Liver (tissue), 9 donors: ENCODE measurements around the gene BHLHE40. TPM values are rescaled to one million over a fixed set of nuclear protein-coding genes. Genes with fewer than 3 reads are reported as not detected.

Source experiments
- DNase-seq: peaks from one replicate; pipeline ENCODE4 v3.0.0-alpha.2; 2017; ENCODE audit warnings: low spot score
- H3K27ac ChIP-seq, 2 donors: one replicate each; pipeline ENCODE4 v1.7.0; 2013; ENCODE audit warnings: inconsistent platforms in 2 of 2, low read length in 2 of 2, control low read depth in 1 of 2, low read depth in 1 of 2, mild to moderate bottlenecking in 1 of 2
- H3K27me3 ChIP-seq, 4 donors: one replicate each; pipeline versions ENCODE4 v1.6.1 to v1.7.0; 2013; ENCODE audit warnings: low read length in 3 of 4, inconsistent platforms in 1 of 4, mild to moderate bottlenecking in 1 of 4, moderate library complexity in 1 of 4; ENCODE audit not compliant: control insufficient read depth in 4 of 4, insufficient read depth in 4 of 4
- H3K36me3 ChIP-seq, 4 donors: one replicate each; pipeline versions ENCODE4 v1.6.1 to v1.7.0; 2013; ENCODE audit warnings: low read length in 3 of 4, mild to moderate bottlenecking in 3 of 4, low read depth in 1 of 4, moderate library complexity in 1 of 4; ENCODE audit not compliant: control insufficient read depth in 4 of 4, insufficient read depth in 3 of 4
- H3K4me1 ChIP-seq, 4 donors: one replicate each; pipeline versions ENCODE4 v1.6.1 to v1.7.0; 2013; ENCODE audit warnings: low read length in 3 of 4, mild to moderate bottlenecking in 3 of 4, moderate library complexity in 1 of 4; ENCODE audit not compliant: control insufficient read depth in 4 of 4, insufficient read depth in 4 of 4
- H3K4me3 ChIP-seq, 3 donors: one replicate each; pipeline versions ENCODE4 v1.6.1 to v1.7.0; 2013; ENCODE audit warnings: low read length in 3 of 3, control low read depth in 1 of 3, low read depth in 1 of 3, mild to moderate bottlenecking in 1 of 3
- H3K9ac ChIP-seq, 2 donors: one replicate each; pipeline ENCODE4 v1.7.0; 2013; ENCODE audit warnings: low read length in 2 of 2, mild to moderate bottlenecking in 2 of 2, moderate library complexity in 2 of 2, control low read depth in 1 of 2, low read depth in 1 of 2
- H3K9me3 ChIP-seq, 4 donors: one replicate each; pipeline versions ENCODE4 v1.6.1 to v1.7.0; 2013; ENCODE audit warnings: low read length in 3 of 4; ENCODE audit not compliant: control insufficient read depth in 4 of 4
- ATF3 ChIP-seq: IDR thresholded peaks from 2 replicates; pipeline ENCODE4 v1.6.1; 2016; ENCODE audit warnings: antibody characterized with exemption
- EGR1 ChIP-seq, 2 donors: IDR thresholded peaks; 2 replicates each; pipeline ENCODE4 v1.6.1; 2016 to 2018; ENCODE audit warnings: antibody characterized with exemption in 2 of 2, low read depth in 2 of 2
- FOXA1 ChIP-seq: IDR thresholded peaks from 2 replicates; pipeline ENCODE4 v1.6.1; 2016; ENCODE audit warnings: antibody characterized with exemption
- FOXA2 ChIP-seq: IDR thresholded peaks from 2 replicates; pipeline ENCODE4 v1.6.1; 2016; ENCODE audit warnings: antibody characterized with exemption
- GABPA ChIP-seq, 2 donors: IDR thresholded peaks in 1 of 2; conservative IDR thresholded peaks in 1 of 2; 2 replicates each; pipeline ENCODE4 v1.6.1; 2016; ENCODE audit warnings: antibody characterized with exemption in 2 of 2, mild to moderate bottlenecking in 1 of 2, moderate library complexity in 1 of 2
- HNF4A ChIP-seq, 2 donors: conservative IDR thresholded peaks; 2 replicates each; pipeline ENCODE4 v1.6.1; 2016; ENCODE audit warnings: antibody characterized with exemption in 2 of 2, mild to moderate bottlenecking in 2 of 2
- HNF4G ChIP-seq: IDR thresholded peaks from 2 replicates; pipeline ENCODE4 v1.6.1; 2016; ENCODE audit warnings: antibody characterized with exemption
- JUND ChIP-seq, 2 donors: IDR thresholded peaks; 2 replicates each; pipeline ENCODE4 v1.6.1; 2016; ENCODE audit warnings: antibody characterized with exemption in 2 of 2
- MAX ChIP-seq: IDR thresholded peaks from 2 replicates; pipeline ENCODE4 v1.6.1; 2016; ENCODE audit warnings: antibody characterized with exemption
- NR2F2 ChIP-seq: IDR thresholded peaks from 2 replicates; pipeline ENCODE4 v1.6.1; 2016; ENCODE audit warnings: antibody characterized with exemption
- RAD21 ChIP-seq, 2 donors: IDR thresholded peaks; 2 replicates each; pipeline ENCODE4 v1.6.1; 2016; ENCODE audit warnings: antibody characterized with exemption in 2 of 2, mild to moderate bottlenecking in 2 of 2
- SP1 ChIP-seq: IDR thresholded peaks from 2 replicates; pipeline ENCODE4 v1.6.1; 2018; ENCODE audit warnings: antibody characterized with exemption, mild to moderate bottlenecking
- TAF1 ChIP-seq: conservative IDR thresholded peaks from 2 replicates; pipeline ENCODE4 v1.6.1; 2016; ENCODE audit warnings: antibody characterized with exemption, mild to moderate bottlenecking
- YY1 ChIP-seq: IDR thresholded peaks from 2 replicates; pipeline ENCODE4 v1.6.1; 2016; ENCODE audit warnings: antibody characterized with exemption, mild to moderate bottlenecking
- WGBS: extraction: QIAGEN DNeasy Blood & Tissue Kit; methylation state at CpG from one replicate; pipeline ENCODE4 v1.1.7; 2013; 5-methylcytosine and 5-hydroxymethylcytosine counted together
- polyA plus RNA-seq, 2 donors: library from polyadenylated mRNA; stranded (reverse) in 1 of 2; unstranded in 1 of 2; fragments of 200-250 nt in 1 of 2; fragments of >200 nt in 1 of 2; fragmentation: Nextera tagmentation in 1 of 2; extraction: Ambion mirVana in 1 of 2; gene quantifications; one replicate each; pipeline versions ENCODE4 v1.2.1 to v1.2.3, GENCODE V29; 2013 to 2015
- total RNA-seq, 2 donors: library from RNA; depleted of rRNA; stranded (reverse); fragments of >200 nt; gene quantifications; one replicate each; pipeline ENCODE4 v1.2.3, GENCODE V29; 2014
- TF ChIP-seq, protein P1 (sequence below): IDR thresholded peaks from 2 replicates; pipeline ENCODE4 v1.6.1; 2016; ENCODE audit warnings: antibody characterized with exemption, mild to moderate bottlenecking
- TF ChIP-seq, protein P2 (sequence below): IDR thresholded peaks from 2 replicates; pipeline ENCODE4 v1.6.1; 2016; ENCODE audit warnings: antibody characterized with exemption
- TF ChIP-seq, protein P3 (sequence below): fragments of 150-350 bp; IDR thresholded peaks from 2 replicates; pipeline ENCODE4 v1.5.1; 2017; ENCODE audit warnings: improper control_type of control experiment, low read depth, low read length; ENCODE audit not compliant: missing input control
- donor health status: healthy.
- donor health status: healthy.
- donor health status: healthy.
- donor health status: healthy.
- donor health status: healthy.

BHLHE40 gene
- total and polyA plus RNA-seq, 4 donors = 8.2 to 28.4 (median 18.0) TPM

DNA sequence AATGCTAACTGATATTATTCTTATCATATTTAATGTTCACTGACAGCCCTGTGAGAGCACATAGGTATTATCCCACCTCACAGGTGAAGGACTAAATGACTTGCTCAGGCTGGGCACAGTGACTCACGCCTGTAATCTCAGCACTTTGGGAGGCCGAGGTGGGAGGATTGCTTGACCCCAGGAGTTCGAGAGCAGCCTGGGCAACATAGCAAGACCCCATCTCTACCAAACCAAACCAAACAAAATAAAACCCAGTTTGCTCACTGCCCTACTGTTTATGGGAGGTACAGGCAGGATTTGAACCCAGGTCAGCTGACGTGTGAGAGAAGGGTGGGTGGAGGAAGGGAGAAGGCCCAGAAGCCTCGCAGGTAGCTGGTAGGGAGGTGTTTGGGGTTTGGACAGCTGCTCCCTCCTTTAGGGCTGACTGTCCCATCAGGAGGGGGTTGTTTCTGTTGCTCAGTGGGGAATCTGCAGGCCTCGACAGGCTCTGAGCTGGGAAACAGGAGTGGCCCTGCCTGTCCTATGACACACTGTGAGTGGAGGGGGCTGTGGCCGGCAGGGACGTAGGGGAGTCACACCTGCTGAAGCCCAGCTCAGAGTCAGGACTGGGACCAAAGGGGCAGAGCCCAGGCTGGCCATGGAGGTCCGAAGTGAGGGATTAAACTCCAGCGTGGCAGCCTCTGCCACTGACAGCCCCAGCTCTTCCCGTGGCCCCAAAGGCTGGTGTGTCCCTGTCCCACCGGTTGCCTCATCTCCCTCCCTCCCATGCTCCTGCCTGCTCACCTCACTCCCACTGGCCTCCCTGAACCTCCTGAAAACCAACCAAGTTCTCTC, 25.3 kb downstream of the BHLHE40 start:
- no peak for TF ChIP-seq GABPA (IDR thresholded peaks at IDR 0.05 in 1 of 2, conservative IDR thresholded peaks at IDR 0.05 in 1 of 2)
- no peak for TF ChIP-seq TAF1
- TF ChIP-seq, protein P1, sequence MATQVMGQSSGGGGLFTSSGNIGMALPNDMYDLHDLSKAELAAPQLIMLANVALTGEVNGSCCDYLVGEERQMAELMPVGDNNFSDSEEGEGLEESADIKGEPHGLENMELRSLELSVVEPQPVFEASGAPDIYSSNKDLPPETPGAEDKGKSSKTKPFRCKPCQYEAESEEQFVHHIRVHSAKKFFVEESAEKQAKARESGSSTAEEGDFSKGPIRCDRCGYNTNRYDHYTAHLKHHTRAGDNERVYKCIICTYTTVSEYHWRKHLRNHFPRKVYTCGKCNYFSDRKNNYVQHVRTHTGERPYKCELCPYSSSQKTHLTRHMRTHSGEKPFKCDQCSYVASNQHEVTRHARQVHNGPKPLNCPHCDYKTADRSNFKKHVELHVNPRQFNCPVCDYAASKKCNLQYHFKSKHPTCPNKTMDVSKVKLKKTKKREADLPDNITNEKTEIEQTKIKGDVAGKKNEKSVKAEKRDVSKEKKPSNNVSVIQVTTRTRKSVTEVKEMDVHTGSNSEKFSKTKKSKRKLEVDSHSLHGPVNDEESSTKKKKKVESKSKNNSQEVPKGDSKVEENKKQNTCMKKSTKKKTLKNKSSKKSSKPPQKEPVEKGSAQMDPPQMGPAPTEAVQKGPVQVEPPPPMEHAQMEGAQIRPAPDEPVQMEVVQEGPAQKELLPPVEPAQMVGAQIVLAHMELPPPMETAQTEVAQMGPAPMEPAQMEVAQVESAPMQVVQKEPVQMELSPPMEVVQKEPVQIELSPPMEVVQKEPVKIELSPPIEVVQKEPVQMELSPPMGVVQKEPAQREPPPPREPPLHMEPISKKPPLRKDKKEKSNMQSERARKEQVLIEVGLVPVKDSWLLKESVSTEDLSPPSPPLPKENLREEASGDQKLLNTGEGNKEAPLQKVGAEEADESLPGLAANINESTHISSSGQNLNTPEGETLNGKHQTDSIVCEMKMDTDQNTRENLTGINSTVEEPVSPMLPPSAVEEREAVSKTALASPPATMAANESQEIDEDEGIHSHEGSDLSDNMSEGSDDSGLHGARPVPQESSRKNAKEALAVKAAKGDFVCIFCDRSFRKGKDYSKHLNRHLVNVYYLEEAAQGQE = no peak
- no peak for TF ChIP-seq RAD21 (IDR thresholded peaks at IDR 0.05)
- TF ChIP-seq HNF4A (conservative IDR thresholded peaks at IDR 0.05) = no peak
- TF ChIP-seq, protein P2, sequence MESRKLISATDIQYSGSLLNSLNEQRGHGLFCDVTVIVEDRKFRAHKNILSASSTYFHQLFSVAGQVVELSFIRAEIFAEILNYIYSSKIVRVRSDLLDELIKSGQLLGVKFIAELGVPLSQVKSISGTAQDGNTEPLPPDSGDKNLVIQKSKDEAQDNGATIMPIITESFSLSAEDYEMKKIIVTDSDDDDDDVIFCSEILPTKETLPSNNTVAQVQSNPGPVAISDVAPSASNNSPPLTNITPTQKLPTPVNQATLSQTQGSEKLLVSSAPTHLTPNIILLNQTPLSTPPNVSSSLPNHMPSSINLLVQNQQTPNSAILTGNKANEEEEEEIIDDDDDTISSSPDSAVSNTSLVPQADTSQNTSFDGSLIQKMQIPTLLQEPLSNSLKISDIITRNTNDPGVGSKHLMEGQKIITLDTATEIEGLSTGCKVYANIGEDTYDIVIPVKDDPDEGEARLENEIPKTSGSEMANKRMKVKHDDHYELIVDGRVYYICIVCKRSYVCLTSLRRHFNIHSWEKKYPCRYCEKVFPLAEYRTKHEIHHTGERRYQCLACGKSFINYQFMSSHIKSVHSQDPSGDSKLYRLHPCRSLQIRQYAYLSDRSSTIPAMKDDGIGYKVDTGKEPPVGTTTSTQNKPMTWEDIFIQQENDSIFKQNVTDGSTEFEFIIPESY = no peak
- TF ChIP-seq MAX = no peak
- TF ChIP-seq, protein P3, sequence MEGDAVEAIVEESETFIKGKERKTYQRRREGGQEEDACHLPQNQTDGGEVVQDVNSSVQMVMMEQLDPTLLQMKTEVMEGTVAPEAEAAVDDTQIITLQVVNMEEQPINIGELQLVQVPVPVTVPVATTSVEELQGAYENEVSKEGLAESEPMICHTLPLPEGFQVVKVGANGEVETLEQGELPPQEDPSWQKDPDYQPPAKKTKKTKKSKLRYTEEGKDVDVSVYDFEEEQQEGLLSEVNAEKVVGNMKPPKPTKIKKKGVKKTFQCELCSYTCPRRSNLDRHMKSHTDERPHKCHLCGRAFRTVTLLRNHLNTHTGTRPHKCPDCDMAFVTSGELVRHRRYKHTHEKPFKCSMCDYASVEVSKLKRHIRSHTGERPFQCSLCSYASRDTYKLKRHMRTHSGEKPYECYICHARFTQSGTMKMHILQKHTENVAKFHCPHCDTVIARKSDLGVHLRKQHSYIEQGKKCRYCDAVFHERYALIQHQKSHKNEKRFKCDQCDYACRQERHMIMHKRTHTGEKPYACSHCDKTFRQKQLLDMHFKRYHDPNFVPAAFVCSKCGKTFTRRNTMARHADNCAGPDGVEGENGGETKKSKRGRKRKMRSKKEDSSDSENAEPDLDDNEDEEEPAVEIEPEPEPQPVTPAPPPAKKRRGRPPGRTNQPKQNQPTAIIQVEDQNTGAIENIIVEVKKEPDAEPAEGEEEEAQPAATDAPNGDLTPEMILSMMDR = no peak
- TF ChIP-seq YY1 = no peak
- no peak for TF ChIP-seq FOXA1
- TF ChIP-seq FOXA2 = no peak
- no peak for TF ChIP-seq SP1
- TF ChIP-seq EGR1 (IDR thresholded peaks at IDR 0.05; ENCODE audit: low read depth in 2 of 2) = no peak
- no peak for TF ChIP-seq JUND (IDR thresholded peaks at IDR 0.05)
- no peak for TF ChIP-seq NR2F2
- TF ChIP-seq ATF3 = no peak
- TF ChIP-seq HNF4G = no peak
- Histone ChIP-seq H3K4me1 (no peaks in the 10 kb centered on the region), H3K36me3 (no peaks in the 10 kb centered on the region), H3K9ac (no peak overlapping the region), H3K27ac (no peak overlapping the region), H3K27me3 (no peaks in the 10 kb centered on the region), H3K9me3 (no peaks in the 10 kb centered on the region), H3K4me3 (no peak overlapping the region)
- WGBS = 95% methylated on average over 12 of the region's 12 CpGs
- no peak for DNase-seq
